ENCODE measurements around the gene GFOD2.
A peak's percentile ranks its signal among the peaks of the same experiment; 100 is the strongest.

GFOD2 gene

DNA sequence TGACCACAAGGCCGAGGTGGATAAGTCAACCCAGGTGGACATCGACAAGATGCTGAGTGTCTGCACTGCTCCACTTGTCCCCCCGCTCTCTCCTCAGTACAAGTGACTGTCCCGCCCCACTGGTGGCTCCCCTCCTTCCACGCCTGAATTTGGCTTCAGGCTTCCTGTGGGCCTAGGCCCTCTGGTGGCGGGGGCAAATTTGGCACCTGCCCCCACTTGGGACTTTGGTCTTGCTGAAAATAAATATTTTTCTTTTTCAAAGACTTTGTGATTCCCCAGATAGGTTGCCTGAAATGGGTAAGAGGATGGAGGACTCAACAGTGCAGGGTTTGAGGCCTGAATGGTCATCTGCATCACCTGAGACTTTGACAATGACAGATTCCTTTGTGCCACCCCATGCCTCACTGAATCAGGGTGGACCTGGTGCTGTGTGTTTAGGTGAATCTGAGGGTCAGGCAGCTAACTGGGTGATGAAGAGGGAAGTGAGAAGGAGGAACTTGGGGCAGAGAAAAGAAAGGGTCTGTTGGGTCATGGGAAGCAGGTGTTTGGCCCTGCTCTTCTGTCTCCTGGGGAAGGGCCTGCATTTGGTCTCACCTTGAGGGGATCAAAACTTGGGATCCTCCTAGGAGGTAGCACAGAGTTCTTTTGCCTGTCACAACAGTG is 50.5 kb downstream of the GFOD2 start:
- DNase-seq, result no peak

DNA sequence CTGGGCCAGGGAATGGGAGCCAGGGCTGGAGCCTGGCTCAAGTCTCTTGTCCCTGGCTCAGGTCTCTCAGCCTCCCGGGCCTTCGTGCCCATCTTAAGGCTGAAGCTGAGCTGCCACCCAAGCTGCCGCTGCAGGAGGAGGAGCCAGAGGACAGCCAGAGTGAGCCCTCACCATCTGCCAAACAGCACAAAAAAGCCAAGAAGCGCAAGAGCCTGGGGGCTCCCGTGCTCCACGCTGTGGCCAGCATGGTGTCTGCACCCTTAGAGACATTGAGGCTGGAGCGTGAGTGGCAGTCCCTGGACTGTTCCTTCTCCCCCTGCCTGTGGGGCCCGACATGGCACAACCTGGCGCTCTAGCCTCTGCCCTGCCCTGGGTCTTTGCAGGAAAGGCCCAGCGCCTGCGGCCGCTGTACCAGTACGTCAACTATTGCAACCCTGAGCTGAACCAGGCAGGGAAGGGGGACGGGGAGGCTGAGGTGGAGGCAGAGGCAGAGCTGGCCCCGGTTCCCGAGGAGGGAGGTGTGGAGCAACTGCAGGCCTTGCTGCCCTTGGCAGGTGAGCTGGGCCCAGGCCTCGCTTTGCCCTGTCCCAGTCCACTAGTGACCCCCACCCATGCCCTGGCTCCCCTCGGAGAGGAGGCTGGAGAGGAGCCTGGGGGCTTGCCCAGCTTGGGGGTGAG is 51.2 kb downstream of the GFOD2 start:
- peak; percentile 87 for DNase-seq

DNA sequence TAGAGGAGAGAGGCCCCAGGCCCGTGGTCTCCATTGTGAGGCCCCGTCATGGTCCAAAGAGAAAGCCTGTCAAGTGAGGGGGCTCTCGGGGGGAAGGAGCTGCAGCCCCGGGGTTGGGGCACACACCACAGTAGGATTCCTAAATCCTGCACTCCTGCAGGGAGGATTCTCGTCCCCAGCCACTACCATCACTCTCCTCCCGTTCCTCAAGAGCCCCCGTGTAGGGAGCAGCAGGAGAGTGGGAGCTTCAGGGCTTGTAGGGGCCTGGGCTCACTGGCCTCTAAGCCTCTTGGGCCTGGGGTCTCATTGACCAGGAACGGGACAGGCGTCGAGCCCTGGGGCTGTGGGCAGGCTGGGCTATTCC is 51.7 kb downstream of the GFOD2 start:
- DNase-seq, result no peak

DNA sequence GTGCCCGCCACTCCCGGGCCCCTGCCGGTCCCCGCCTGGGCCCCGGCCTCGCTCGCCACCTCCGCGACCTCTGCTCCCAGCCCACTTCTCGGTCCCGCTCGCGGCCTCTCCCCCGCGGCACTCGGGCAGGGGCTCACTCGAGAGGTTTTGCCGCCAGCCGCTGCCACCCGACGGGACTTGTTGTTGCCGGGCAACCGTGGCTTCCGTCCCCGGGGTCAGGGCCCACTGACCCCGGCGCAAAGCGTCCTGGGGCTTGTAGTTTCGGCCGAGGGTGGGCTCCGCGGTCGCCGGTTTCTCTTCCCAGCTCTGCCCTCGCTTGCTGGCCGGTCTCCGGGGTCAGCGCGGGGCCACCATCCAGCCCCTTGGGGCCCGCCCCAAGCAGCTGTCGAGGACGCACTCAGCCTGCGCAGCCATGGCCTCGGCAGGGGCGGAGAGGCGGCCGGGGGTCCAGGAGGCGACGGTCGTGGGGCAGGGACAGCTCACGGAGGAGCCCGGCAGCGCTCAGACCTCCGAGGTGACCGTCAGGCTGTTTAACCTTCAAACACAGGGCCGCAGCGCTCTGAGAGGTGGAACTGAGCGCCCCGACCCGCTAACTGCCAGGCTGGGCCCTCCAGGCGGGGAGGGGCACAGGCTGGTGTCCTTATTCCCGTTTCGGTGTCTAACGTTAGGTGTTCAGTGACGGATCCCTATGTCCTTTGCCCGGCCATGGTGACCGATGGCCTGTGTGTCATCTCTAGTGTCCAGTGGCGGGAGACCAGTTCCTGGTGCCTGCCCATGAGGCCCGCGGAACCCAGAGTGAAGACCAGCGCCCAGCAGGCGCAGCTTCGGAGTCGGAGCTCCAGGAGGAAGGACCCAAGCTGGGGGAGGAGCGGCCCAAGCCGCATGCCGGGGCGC is 52.3 kb downstream of the GFOD2 start, which contains the start of the genes C16orf86 and ENKD1:
TSS of gene C16orf86 (plus strand) at position 256 of the 894 bp plus-strand sequence. CDS start at position 413, 157 bp downstream.
TSS of gene ENKD1 (minus strand) at position 192 of the 894 bp plus-strand sequence. CDS start 308 bp downstream, outside the sequence.
- DNase-seq, result peak; percentile 87

DNA sequence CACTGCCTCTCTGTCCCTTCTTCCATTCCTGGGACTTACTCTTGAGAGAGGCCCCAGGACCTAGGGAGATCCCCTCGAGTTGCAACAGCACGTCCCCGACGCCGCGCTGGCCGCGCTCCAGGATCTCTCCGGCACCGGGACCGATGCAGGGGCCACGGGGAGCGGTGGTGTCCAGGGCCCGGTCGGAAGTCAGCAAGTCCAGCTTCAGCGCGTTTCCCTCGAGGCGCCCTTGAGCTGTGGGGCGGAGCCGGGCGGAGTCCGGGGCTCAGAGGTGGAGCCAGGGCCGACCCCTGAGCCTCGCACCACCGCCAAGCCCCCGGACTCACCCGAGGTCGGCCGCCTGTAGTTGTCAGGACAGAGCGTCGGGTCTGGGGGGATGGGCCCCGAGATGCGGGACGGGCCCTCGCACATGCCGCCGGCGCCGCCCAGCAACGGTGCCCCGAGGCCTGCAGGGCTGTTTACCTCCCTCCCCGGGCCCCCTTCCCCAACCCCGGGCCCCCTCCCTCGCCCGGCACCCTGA is 53.0 kb downstream of the GFOD2 start:
- no peak for DNase-seq

DNA sequence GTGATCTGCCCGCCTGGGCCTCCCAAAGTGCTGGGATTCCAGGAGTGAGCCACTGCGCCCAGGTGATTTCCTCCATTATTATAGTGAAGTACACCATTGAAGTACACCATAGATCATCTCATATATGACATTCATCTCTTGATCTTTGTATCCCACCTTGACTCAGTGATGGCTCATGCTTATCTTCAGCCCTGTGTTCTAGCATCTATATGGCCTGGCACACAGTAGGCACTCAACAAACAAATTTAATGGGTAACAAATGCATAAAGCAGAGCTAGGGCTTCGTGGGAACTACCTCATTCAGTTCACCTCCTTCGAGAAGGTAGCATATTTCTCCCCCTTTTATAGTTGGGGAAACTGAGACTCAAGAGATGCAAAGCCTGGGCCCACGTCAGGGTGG is 53.5 kb downstream of the GFOD2 start:
- DNase-seq, result no peak

DNA sequence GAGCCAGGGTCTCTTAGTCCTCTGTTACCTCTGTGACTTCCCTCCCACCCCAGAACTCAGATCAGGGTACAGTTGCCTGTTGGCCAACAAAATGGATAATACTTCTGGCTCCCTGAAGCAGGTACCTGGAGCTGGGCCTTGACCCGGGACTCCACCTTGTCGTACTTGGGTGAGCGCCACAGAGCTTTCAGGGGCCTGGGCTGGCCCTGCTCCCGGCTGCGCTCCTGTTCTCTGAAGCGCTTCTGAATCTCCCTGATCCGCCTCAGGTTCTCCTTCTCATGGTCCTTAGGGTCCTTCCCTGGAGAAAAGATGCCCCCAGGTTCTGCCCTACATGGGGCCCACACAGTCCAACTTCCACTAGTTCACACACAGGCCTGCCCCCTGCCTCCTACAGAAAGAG is 54.2 kb downstream of the GFOD2 start:
- DNase-seq, result no peak

DNA sequence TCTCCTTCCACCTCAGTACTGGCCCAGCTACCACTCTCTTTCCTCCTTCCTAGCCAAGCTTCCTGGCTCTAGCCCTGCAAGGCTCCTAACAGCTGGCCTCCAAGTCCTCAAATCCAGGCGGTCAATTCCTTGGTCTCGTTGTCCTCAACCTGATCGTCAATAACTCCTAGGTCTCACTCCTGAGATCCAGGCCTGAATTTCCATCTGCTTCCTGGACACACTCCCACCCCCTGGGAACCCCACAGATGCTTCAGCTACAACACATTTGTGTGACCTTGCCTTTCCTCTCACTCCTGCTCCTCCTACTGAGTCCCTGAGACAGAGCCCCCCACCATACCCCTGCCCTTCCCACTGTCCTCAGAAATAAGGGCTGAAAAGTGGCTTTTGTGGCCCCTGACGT is 54.9 kb downstream of the GFOD2 start:
- no peak for DNase-seq

DNA sequence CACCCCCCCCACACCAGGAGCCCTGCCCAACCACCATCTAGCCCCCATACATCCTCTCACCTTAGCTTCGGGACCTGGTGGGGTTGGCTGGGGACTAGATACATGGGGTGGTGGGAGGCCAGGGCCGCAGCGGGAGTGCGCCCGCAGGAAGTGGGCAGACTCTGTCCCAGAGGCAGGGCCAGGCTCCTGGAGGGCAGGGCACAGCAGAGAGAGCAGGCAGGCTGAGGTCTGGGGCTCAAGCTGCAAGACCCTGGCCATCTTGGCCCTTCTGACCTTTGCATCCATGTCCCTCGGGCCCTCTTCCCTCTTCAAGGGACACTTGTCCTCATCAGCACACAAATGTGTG is 55.3 kb downstream of the GFOD2 start:
- DNase-seq, result no peak

DNA sequence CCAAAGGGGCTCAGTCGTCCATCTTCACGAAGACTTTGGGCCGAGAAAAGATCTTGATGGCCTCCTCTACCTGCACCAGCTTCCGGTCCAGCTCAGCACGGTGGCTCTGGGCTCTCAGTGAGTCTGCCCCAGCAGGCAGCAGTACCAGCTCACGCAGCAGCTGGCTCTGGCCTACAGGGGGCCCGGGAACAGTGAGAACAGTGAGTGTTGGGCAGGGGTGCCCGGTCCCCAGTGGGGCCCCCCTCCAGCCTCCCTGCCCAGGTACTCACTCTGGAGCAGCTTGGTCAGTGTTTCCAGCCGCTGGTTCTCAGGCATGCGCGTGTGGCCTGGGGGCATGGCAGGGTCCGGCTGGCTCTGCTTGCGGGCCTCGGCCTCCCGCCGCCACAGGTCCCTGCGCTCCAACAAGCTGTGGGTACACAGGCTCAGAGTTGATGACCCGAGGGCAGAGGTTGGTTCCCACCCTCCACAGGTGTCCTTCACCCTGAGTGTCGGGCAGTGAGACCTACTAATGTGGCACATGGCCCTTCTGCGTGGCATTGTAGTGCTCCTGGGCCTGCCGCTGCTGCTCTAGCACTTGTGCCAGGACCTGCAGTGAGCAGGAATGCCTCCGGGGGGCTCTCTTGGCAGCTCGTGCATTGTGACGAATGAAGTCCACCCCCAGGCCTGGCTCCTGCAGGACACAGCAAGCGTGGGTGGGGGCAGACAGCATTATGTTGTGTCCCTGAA is 55.8 kb downstream of the GFOD2 start:
- no peak for DNase-seq

DNA sequence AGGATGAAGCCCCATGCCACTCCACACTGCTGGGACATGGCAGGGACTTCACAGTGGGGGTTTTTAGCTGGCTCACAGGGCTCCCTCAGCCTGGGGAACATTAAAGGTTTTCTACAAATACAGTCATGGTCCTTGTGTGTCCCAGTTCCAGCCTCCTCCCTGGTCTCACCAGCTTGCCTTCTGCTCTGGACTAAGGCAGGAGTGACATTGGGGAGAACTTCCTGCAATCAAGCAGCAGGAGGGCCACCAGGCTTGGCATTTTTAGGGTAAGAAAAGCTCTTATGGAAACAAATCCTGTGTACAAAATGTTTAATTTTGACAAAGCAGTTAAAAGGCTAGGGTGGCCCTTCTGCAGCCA is 56.5 kb downstream of the GFOD2 start:
- DNase-seq, result no peak

DNA sequence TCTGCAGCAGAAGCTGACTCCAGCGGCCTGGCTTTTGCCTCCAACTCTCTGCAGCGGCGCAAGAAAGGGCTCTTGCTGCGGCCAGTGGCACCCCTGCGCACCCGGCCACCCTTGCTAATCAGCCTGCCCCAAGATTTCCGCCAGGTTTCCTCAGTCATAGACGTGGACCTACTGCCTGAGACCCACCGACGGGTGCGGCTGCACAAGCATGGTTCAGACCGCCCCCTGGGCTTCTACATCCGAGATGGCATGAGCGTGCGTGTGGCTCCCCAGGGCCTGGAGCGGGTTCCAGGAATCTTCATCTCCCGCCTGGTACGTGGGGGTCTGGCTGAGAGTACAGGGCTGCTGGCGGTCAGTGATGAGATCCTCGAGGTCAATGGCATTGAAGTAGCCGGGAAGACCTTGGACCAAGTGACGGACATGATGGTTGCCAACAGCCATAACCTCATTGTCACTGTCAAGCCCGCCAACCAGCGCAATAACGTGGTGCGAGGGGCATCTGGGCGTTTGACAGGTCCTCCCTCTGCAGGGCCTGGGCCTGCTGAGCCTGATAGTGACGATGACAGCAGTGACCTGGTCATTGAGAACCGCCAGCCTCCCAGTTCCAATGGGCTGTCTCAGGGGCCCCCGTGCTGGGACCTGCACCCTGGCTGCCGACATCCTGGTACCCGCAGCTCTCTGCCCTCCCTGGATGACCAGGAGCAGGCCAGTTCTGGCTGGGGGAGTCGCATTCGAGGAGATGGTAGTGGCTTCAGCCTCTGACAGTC is 57.0 kb downstream of the GFOD2 start:
- DNase-seq, result no peak

DNA sequence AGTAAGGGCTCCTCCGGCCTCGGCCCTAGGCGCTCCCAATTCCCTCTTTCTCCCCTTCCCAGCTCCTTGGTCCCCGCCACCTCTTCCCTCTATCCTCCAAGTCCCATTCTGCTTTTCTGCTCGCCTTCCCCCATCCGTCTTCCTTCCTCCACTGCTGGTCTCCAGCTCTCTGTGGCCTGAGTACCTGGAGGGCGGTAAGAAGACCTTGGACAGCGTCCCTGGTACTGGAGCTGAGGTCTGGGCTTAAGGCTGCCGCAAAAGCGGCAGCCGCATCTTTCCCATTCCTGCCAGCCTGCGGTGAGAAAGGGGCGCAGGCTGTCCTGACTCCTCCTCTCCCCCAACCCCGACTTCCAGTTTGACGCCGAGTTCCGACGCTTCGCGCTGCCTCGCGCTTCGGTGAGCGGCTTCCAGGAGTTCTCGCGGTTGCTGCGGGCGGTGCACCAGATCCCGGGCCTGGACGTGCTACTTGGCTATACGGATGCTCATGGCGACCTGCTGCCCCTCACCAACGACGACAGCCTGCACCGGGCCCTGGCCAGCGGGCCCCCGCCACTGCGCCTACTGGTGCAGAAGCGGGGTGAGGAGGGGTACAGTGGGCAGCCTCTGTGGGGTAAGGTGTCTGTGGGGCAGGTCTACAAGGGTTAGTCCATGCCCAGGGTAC is 57.9 kb downstream of the GFOD2 start:
- DNase-seq, result peak; percentile 77

DNA sequence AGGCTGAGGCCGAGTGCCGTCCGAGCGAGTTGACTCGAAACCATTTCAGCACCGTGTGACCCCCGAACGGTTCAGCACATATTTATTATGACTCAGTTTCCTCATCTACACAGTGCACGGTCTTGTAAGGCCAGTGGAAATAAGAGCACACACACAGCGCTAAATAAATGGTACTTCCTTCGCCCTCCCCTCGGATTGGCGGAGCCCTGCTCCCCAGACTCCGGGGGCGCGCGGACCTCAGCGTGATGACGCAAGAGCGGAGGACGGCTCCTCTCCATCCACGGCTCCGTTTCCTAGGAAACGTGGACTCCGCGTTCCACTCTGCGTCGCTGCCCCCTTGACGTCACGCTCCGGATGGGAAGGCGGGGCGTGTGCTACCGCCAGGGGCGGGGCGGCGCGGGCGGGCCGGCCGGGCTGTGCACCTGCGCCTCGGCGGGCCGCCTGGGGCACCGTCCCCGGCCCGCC is 58.5 kb downstream of the GFOD2 start, which contains the start of gene PARD6A:
TSS of gene PARD6A (plus strand) at position 397 of the 465 bp plus-strand sequence. CDS start 79 bp downstream, outside the sequence.
- DNase-seq, result peak; percentile 95

DNA sequence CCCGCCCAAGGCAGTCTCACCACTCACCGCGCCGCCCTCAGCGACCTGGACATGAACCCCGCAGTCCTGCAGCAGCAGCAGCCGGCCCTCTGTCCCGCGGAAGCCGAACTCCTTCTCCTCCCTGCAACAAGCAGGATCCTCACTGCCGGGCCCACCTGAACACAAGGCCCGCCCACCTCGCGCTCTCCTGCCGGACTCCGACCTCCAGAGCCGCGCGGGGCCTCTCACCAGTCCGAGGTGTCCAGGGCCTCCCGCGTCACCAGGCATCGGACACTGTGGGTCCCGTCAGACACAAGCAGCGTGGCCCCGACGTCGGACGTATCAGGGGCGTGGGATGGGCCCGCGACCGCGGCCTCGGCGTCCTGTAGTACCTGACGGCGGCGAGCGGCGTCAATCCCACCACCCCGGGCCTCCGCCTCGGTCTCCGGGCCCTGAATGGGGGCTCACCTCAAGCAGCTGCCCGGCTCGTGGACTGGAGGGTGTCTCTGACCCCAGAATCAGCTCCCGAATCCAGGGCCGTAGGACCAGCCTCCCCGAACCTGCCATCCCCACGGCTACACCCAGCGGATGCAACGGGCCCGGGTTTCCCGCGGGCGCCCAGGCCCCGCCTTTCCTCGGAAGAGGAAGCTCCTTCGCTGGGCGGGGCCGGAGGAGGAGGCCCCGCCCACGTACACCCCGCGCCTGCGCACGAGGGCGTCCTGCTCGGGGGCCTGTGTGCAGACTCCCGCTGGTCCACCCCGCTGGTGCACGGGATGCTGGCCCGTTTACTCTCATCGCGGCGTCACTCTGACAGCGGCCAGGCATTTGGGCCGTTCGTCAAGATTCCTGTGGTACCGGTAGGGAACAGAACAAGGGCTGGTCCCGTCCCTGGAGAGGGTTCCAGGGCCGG is 59.2 kb downstream of the GFOD2 start, which contains the start of gene ACD:
TSS of gene ACD (minus strand) at position 586 of the 889 bp plus-strand sequence. CDS start at position 546, 40 bp downstream.
- peak; percentile 98 for DNase-seq

DNA sequence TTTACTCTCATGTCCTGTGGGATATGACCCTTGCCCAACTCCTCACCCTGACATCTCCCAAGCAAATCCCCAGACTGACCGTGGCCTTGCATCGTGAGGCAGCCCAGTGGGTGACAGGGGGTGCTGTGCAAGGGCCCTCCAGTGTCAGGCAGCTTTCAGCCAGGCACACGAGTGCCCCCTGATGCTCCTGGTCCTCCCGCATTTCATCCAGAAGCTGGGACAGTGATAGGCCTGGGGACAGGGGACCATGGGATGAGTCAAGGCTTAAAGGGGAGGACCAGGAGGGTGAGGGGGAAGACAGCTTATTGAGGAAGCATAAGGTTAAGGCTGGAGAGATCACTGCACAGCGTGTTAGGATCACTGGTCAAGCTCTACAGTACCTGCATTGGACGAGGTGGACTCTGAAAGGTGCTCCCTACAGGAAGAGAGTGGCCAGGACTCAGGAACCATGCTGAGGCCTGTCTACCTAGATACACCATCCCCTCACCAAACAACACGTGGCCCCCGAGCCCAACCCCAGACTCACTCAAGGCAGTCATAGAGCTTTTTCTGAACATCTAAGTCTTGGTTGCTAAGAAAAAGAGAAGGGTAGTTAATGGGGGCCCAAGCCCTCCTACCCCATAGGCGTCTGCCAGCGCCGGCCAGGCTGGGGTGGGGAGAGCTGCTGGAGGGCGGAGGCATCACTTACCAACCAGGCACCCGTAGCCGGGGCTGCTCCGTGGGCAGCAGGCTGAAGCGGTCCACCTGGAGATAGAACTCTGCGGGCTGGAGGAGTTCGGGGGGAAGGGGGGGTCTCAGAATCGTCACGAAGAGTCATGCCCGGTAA is 60.1 kb downstream of the GFOD2 start:
- DNase-seq, result no peak

DNA sequence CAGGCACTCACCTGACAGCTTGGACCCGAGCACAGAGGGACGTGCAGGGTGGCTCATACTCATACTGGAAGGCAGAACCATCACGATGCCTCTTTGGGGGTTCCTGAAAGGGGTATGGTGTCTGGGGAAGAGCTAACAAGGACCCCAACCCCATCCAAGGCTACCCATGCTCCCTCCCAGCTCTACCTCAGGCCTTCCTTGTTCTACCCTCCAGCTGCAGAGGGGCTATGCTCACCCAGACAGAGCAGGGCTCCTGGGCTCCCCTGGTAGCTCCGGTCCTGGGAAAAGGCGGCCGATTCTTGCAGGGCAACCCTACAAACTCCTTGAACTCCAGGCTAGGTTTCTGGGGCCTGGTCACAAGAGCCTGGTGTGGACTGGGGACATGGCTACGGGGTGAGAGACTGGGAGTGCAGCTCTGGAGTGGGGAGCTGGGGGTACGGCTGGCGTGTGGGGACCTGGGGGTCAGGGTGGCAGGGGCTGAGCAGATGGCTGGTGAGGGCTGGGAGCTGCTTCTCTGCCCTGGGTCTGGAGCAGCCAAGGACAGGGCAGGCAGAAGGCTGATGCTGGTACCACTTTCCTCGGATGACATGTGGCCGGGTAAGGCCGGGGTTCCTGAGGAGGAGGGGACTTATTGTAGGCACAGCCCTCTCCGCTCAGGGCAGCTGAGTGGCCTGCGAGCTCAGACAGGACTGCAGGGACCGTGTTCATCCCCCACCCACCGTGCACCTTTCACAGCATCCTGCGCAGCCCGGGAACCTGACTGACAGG is 61.2 kb downstream of the GFOD2 start:
- DNase-seq, result no peak

DNA sequence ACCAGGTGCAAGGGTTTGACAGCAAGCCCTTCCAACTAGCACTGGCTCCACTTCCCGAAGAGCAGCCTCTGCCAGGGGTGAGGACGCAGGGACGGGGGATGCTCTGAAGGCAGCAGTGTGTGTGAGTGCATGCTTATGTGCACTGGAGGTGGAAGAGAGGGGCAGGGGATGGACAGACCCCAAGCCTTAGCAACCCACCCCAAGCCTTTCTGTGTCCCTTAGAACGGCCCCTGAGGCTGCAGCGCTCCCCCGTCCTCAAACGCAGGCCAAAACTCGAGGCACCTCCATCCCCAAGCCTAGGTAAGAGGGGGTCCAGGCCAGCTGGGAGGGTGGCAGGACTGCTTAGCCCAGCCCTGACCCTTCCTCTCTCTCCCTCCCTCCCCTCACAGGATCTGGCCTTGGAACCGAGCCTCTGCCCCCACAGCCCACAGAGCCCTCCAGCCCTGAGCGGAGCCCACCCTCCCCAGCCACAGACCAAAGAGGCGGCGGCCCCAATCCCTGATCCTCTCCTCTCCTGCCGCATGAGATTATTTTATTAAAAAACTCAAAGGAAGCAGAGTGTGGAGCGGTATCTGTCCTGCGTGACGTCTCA is 62.0 kb downstream of the GFOD2 start:
- DNase-seq, result no peak

Data from activated CD8-positive, alpha-beta memory T cell treated with anti-CD3 and anti-CD28 coated beads for 24 hours (primary cell).